Measurements from ENCODE around the gene IMMT. TPM values are rescaled to one million over a fixed set of nuclear protein-coding genes. Genes with fewer than 3 reads are reported as not detected.

The IMMT gene
- total and polyA plus RNA-seq, 9 of the 15 experiments (the other 6 are each of a cell fraction or from before 2014, with no cell fraction given) = 119 to 294 (median 140) TPM

GRCh38 chr2:86223927-86224560 is 28.8 kb upstream of the IMMT start:
- no peak overlapping the region for H2AFZ ChIP-seq (ENCODE audit: low read depth, low read length)
- no peaks in the 10 kb centered on the region for H3K79me2 ChIP-seq (ENCODE audit: control insufficient read depth, insufficient read depth, low read length)
- H3K4me3 ChIP-seq = no peak overlapping the region
- intact Hi-C loops (cut with micrococcal nuclease) = loop anchor here (5.0 to 10.0 kb wide), 2 partner anchors 137 to 399 kb away; no protein-coding TSS in a partner anchor
- H3K9ac ChIP-seq (ENCODE audit: insufficient read depth in 1 of 2, low read depth in 2 of 2, low read length in 2 of 2) = no peak overlapping the region
- H3K27me3 ChIP-seq (ENCODE audit: control insufficient read depth in 2 of 2, insufficient read depth in 2 of 2, low read length in 2 of 2) = peaks cover 7 to 17% of the 10 kb centered on the region in 2 experiments; a peak in 3 of 5 replicates
- DNase-seq (ENCODE audit: extremely low read depth in 1 of 4, low spot score in 3 of 4) (no peak), ATAC-seq (no peak), FAIRE-seq (no peak)
- 37% methylated on average over 2 of the region's 2 CpGs for whole genome bisulfite sequencing (ENCODE audit: insufficient coverage, low coverage, missing lambda C conversion rate)
- H3K36me3 ChIP-seq (ENCODE audit: control insufficient read depth, insufficient read depth, low read length) = no peaks in the 10 kb centered on the region
- no TSS peak for BruUV-seq (replicated peaks)
- H4K20me1 ChIP-seq (replicated peaks; ENCODE audit: control insufficient read depth, insufficient read depth, low read length) = peaks cover 2% of the 10 kb centered on the region; the same call in 1 of the 2 replicates
- no peaks in the 10 kb centered on the region for H3K9me1 ChIP-seq (ENCODE audit: control insufficient read depth, insufficient read depth, low read length)
- H3K4me1 ChIP-seq (replicated peaks in 1 of 2; ENCODE audit: control insufficient read depth in 2 of 2, insufficient read depth in 2 of 2, low read length in 2 of 2) = peaks cover 7 to 10% of the 10 kb centered on the region in 2 experiments; a peak in 3 of 5 replicates
- H3K9me3 ChIP-seq (replicated peaks; ENCODE audit: control insufficient read depth, insufficient read depth, low read depth, low read length) = no peaks in the 10 kb centered on the region
- H3K27ac ChIP-seq (ENCODE audit: extremely low read depth, low read depth, low read length) = no peak overlapping the region
- no peak overlapping the region for H3K4me2 ChIP-seq (ENCODE audit: insufficient read depth, low read length)
- ChIA-PET CTCF (ENCODE audit: low intra/inter-chr PET ratio) (no interaction called here), POLR2A (interaction anchor here (0.7 kb wide), 1 partner anchor 9 kb away, joined by 3 read pairs; no protein-coding TSS in a partner anchor)
- in situ Hi-C loops (cut with MboI) = no loop called here
- TF ChIP-seq MCM5 (IDR thresholded peaks at IDR 0.05; ENCODE audit: low read depth) (no peak), POLR3A (IDR thresholded peaks at IDR 0.05; ENCODE audit: borderline replicate concordance, extremely low read depth, insufficient read depth, insufficient read length) (no peak), CEBPB (tag; IDR thresholded peaks at IDR 0.05) (no peak), ZNF778 (CRISPR knock-in tag; IDR thresholded peaks at IDR 0.05) (no peak), GABPB2 (CRISPR knock-in tag; conservative IDR thresholded peaks at IDR 0.05) (no peak), NFXL1 (CRISPR knock-in tag; IDR thresholded peaks at IDR 0.05) (no peak), CHD4 (IDR thresholded peaks at IDR 0.05; ENCODE audit: insufficient read depth, insufficient replicate concordance, low read depth, low read length, poor library complexity, severe bottlenecking) (no peak), RNF219 (CRISPR knock-in tag; IDR thresholded peaks at IDR 0.05) (no peak), E2F8 (IDR thresholded peaks at IDR 0.05; ENCODE audit: low read depth, partially characterized antibody) (no peak)
- TF ChIP-seq, protein P1, sequence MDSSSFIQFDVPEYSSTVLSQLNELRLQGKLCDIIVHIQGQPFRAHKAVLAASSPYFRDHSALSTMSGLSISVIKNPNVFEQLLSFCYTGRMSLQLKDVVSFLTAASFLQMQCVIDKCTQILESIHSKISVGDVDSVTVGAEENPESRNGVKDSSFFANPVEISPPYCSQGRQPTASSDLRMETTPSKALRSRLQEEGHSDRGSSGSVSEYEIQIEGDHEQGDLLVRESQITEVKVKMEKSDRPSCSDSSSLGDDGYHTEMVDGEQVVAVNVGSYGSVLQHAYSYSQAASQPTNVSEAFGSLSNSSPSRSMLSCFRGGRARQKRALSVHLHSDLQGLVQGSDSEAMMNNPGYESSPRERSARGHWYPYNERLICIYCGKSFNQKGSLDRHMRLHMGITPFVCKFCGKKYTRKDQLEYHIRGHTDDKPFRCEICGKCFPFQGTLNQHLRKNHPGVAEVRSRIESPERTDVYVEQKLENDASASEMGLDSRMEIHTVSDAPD (CRISPR knock-in tag; IDR thresholded peaks at IDR 0.05) = no peak
- TF ChIP-seq, protein P2, sequence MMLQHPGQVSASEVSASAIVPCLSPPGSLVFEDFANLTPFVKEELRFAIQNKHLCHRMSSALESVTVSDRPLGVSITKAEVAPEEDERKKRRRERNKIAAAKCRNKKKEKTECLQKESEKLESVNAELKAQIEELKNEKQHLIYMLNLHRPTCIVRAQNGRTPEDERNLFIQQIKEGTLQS (IDR thresholded peaks at IDR 0.05) = no peak
- TF ChIP-seq, protein P2 (CRISPR knock-in tag; conservative IDR thresholded peaks at IDR 0.05) = no peak
- TF ChIP-seq, protein P3, sequence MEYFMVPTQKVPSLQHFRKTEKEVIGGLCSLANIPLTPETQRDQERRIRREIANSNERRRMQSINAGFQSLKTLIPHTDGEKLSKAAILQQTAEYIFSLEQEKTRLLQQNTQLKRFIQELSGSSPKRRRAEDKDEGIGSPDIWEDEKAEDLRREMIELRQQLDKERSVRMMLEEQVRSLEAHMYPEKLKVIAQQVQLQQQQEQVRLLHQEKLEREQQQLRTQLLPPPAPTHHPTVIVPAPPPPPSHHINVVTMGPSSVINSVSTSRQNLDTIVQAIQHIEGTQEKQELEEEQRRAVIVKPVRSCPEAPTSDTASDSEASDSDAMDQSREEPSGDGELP (CRISPR knock-in tag; IDR thresholded peaks at IDR 0.05; ENCODE audit: borderline replicate concordance) = no peak

Data from K562 (cell line).